Stimulated activated CD4-positive, alpha-beta T cell treated with anti-CD3 and anti-CD28 coated beads, Interleukin-2, amount 100 ng/mL, for 4 hours (primary cell): ENCODE results near the gene AEN.

Experiments
- DNase-seq: peaks from one replicate; pipeline ENCODE4 v3.0.0-alpha.2; 2020; ENCODE audit warnings: low read depth

AEN gene

DNA sequence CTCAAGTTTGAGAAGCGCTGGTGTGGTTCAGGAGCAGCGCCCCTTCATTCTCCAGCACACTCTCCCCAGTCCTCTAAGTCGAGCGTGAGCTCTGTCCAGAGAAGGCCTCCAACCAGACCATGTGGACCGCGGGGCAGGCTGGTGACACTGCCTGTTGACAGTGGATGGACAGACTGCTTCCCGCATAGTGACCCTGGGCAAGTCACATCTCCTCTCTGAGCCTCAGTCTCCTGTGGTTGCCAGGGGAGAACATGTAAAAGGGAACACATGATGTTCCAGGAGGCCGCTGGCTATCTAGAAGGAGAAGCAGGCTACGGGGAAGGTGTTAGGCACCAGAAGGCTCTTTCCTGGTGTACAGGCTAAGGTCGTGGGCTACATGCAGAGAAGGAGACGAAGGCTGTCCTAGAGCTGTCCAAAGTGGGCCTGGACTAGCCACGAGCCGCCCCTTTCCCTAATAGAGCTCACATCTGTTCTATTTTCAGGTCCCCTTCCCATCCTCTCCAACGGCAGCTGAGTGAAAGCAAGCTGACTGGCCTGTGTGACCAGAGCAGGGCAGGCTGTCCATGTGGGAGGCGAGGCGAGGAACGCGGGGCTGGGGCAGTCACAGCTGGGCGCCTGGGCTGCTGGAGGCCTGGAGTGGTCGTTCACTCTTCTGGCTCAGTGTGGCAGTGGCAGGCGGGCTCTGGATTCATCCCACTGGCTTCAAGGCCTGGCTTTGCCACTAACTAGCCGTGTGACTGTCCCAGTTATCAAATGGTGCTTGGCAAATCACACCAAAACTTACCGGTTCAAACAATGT, 28.8 kb downstream of the AEN start:
- no peak for DNase-seq

DNA sequence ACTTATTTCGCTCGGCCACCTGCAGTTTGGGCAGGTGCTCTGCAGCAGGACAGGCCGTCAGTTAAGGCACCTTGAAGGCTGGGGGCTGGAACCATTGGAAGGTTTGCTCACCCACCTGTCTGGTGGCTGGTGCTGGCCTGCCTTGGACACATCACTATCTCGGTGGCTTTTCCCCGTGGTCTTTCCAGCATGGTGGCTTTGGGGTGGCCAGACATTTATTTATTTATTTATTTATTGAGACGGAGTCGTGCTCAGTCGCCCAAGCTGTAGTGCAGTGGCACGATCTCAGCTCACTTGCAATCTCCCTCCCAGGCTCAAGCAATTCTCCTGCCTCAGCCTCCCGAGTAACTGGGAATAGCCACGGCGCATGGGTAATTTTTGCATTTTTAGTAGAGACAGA, 29.4 kb downstream of the AEN start:
- DNase-seq: no peak

GRCh38 chr15:88651136-88651732, 30.1 kb downstream of the AEN start:
- no peak for DNase-seq

DNA sequence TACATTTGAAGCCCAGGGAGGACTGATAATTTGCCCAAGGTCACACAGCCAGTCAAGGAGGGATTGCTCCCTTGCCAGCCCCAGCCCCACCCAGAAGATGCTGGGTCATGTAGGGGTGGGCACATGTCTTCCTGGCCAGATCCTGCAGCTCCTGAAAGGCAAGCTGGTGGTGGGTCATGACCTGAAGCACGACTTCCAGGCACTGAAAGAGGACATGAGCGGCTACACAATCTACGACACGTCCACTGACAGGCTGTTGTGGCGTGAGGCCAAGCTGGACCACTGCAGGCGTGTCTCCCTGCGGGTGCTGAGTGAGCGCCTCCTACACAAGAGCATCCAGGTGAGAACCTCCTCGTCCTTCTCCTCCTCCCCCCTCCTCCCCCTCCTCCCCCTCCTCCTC, 30.8 kb downstream of the AEN start:
- DNase-seq: no peak

DNA sequence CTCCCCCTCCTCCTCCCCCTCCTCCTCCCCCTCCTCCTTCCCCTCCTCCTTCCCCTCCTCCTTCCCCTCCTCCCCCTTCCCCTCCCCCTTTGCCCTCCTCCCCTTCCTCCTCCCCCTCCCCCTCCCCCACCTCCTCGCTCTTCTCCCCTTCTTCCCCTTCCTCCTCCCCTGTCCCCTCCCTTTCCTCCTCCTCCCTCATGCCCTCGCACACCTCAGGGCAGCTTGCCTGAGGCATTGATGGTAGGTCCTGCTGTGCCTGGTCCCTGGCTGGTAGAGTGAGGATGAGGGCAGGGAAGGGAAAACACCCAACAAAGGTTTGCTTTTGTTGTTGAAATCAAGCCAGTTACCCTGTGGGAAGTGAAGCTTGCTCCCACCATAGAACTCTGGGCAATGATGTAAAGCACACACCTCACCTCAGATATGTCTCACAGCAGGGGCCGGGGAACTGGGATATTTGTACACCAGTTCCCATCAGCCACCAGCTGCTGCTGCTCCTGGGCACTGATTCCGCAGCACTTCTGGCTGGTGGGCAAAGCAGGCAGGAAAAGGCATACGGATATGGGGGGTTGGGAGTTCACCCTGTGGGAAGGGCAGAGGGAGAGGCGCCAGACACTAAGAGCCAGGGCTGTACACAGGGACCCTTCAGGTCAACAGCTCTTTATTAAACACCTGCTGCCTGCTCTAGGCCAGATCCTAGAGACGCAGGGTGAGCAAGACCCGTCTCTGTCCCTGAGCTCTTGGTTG, 31.5 kb downstream of the AEN start:
- DNase-seq: no peak

DNA sequence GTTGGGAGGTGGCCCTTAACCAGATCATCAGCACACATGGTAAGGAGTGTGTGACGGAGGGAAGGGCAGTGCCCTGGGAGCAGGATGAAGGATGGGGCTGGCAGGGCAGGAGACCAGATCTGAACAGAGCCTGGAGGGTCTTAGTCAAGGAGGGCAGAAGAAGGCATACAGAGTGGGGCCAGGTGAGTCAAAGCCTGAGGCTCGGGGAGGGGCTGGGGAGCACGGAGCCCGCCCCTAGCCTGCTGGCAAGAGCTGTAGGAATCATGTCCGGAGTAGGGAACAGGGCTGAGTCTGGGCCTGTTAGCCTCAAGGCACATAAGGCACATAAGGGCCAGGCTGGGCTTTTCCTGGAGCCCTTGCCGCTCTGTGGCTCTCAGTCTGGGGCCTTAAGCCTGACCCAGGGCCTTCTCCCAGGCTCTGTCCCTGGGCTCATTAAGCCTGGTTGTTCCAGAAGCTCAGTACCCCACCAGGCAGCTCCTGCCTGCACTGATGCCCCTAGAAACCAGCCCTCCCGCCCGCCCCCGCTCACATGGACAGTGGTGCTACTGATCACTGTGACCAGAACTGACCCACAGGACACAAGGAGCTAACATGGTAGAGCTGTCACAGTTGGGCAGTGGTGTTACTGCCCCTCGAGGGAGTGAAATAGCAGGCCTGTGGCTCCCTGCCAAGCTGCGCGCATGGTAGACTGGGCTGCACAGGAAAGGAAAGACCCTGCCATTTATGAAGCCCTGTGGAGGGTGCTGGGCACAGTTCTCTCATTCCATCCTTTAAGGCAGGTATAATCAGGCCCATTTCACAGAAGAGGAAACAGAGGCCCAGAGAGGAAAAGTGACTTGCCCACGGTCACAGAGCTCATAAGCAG, 32.3 kb downstream of the AEN start:
- DNase-seq: no peak

- no peak for DNase-seq
These were observed 33.4 kb downstream of the AEN start for GRCh38 chr15:88654430-88655102.

GRCh38 chr15:88655103-88655553, 34.0 kb downstream of the AEN start:
- no peak for DNase-seq

DNA sequence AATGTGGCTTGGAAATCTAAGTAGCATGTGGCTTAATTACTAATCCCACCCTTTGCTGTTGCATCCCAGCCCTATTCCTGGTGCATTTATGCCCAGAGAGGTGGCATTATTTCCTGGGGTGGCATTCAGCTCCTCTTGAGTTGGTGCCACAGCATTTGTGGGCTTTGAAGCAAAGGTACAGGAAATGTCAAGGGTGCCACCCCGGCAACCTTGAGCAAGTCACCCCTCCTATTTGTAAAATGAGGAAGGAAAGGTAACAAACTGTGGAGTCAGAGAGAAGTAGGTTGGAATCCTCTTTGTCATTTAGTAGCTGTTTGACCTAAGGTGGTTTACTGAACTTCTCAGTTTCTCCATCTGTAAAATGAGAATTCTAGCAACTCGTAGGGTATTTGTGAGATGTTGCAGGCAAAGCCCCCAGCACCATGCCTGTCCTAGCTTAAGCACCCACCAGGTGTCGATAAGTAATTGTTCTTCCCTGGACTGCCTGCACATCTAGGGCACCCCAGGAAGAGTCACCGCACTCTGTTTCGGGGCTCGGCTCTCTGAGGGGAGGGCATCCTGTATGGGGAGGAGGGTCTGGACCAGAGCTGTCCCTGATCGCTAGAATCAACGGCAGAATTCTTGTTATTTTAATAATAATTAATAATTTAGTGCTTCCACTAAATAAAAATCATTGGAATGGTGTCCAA, 34.8 kb downstream of the AEN start:
- DNase-seq: no peak

DNA sequence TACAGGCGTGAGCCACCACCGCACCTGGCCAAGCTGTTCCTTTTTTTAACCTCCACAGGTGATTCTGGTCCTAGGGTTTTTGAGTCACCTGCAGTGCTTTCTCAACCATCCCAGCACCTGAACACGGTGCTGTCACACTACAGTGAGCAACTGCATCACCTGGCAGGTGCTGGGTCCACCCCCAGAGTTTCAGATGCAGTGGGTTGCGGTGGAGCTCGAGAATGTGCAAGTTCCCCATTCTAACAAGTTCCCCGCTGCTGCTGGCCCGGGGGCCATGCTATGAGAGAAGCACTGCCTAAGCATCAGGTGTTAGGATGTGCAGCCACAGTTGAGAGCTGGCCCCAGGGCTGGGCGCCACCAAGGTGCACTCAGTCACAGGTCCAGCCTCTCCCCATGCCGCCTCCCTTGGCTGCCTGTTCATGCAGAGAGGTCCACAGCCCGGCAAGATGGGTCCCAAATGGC, 35.7 kb downstream of the AEN start:
- no peak for DNase-seq

GRCh38 chr15:88657326-88658069, 36.4 kb downstream of the AEN start:
- DNase-seq: no peak

DNA sequence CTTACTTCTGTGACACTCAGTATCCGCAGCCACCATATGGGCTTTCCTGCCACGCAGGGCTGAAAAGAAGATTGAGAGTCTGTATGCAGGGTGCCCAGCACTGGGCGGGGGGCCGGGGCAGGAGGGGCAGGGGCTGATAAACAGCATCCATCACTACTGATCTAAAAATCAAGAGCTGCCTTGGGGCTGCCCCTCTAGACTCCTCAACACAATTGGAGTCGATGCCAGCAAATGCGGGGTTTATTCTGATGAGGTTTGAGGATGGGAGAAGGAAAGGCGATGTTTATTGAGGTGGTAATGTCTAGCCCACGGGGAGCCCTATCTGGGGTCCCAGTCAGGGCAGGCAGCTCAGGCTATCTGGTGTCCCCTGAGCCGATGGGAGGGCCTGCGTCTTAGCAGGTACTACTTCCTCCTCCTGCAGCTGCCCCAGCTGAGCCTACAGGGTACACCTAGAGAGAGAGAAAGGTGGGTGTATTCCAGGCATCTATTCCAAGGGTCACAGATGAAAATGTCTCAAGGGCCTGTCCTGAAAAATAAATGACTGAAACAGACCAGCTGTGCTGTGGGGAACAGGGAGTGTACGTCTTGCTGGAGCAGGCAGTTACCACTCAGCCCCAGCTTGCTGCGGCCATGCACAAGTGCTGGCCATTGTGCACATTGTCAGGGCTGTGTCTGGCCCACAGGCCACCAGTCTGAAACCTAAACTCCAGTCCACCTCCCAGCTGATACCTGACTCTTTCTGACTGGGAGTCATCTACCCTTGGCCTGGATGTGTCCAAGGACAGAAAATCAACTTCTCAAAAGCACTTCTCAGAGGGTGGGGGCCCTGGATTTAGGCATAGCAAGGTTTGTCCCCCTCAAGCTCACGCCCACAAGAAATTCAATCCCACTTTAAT, 37.2 kb downstream of the AEN start:
- no peak for DNase-seq

- no peak for DNase-seq
These were observed 38.1 kb downstream of the AEN start for GRCh38 chr15:88658972-88659931.

GRCh38 chr15:88661041-88661700, 40.0 kb downstream of the AEN start:
- DNase-seq: no peak

GRCh38 chr15:88661761-88662556, 40.8 kb downstream of the AEN start:
- no peak for DNase-seq

GRCh38 chr15:88663141-88663621, 42.0 kb downstream of the AEN start:
- DNase-seq: no peak
